WERI-Rb-1 (cell line): ENCODE data around the gene EML1.

Source experiments
- DNase-seq: peaks from one replicate; pipeline ENCODE4 v3.0.0-alpha.2; 2020
- H3K27ac ChIP-seq: fragments of 250-450 bp; sonication (Bioruptor Pico); 2 replicates; pipeline ENCODE4 v1.5.1; 2020; ENCODE audit warnings: mild to moderate bottlenecking, moderate library complexity
- H3K27me3 ChIP-seq: fragments of 250-450 bp; sonication (Bioruptor Pico); 2 replicates; pipeline ENCODE4 v1.5.1; 2021; ENCODE audit warnings: mild to moderate bottlenecking, low read depth, moderate library complexity; ENCODE audit not compliant: insufficient read depth, severe bottlenecking
- H3K36me3 ChIP-seq: fragments of 250-450 bp; sonication (Bioruptor Pico); 2 replicates; pipeline ENCODE4 v1.5.1; 2020; ENCODE audit warnings: mild to moderate bottlenecking, moderate library complexity
- H3K4me3 ChIP-seq: 2 replicates; pipeline ENCODE4 v1.5.1; 2011; ENCODE audit warnings: low read depth, mild to moderate bottlenecking, control low read depth, low read length
- H3K9me3 ChIP-seq: fragments of 250-450 bp; sonication (Bioruptor Pico); 2 replicates; pipeline ENCODE4 v1.5.1; 2021; ENCODE audit warnings: mild to moderate bottlenecking, moderate library complexity; ENCODE audit not compliant: severe bottlenecking
- TF ChIP-seq, protein P1 (sequence below): IDR thresholded peaks from 2 replicates; pipeline ENCODE4 v1.5.1; 2011; ENCODE audit warnings: low read depth, mild to moderate bottlenecking, control low read depth, inconsistent platforms, low read length

EML1 gene

DNA sequence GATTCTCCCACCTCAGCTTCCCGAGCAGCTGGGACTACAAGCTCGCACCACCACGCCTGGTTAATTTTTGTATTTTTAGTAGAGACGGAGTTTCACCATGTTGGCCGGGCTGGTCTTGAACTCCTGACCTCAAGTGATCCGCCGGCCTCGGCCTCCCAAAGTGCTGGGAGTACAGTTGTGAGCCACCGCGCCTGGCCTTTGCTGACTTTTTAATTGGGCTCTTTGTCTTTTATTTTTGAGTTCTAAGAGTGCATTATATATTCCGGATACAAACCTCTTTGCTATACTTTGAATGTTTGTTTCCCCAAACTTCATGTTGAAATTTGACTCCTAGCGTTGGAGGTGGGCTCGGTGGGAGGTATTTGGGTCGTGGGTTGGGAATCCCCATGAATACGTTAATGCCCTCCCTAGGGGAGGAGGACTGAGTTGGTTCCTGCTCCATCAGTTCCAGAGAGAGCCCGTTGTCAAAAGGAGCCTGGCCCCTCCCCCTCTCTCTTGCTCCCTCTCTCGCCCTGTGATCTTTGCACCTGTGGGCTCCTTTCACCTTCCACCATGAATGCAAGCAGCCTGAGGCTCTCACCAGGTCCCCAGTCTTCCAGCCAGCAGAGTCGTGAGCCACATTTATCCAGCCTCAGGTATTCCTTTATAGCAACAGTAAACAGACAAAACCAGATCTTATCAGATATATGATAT lies 168.8 kb downstream of the EML1 start:
- no peak overlapping the region for H3K4me3 ChIP-seq
- H3K9me3 ChIP-seq = no peaks in the 10 kb centered on the region
- H3K27ac ChIP-seq = no peak overlapping the region
- H3K36me3 ChIP-seq = no peaks in the 10 kb centered on the region
- no peaks in the 10 kb centered on the region for H3K27me3 ChIP-seq
- TF ChIP-seq, protein P1, sequence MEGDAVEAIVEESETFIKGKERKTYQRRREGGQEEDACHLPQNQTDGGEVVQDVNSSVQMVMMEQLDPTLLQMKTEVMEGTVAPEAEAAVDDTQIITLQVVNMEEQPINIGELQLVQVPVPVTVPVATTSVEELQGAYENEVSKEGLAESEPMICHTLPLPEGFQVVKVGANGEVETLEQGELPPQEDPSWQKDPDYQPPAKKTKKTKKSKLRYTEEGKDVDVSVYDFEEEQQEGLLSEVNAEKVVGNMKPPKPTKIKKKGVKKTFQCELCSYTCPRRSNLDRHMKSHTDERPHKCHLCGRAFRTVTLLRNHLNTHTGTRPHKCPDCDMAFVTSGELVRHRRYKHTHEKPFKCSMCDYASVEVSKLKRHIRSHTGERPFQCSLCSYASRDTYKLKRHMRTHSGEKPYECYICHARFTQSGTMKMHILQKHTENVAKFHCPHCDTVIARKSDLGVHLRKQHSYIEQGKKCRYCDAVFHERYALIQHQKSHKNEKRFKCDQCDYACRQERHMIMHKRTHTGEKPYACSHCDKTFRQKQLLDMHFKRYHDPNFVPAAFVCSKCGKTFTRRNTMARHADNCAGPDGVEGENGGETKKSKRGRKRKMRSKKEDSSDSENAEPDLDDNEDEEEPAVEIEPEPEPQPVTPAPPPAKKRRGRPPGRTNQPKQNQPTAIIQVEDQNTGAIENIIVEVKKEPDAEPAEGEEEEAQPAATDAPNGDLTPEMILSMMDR = no peak
- DNase-seq = no peak

DNA sequence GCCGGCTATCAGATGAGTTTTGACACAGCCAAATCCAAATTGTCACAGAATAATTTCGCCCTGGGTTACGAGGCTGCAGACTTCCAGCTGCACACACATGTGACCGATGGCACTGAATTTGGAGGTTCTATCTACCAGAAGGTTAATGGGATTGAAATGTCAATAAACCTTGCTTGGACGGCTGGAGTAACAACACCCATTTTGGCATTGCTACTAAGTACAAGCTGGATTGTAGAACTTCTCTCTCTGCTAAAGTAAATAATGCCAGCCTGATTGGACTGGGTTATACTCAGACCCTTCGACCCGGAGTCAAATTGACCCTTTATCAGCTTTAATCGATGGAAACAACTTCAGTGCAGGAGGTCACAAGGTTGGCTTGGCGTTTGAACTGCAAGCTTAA lies 171.8 kb downstream of the EML1 start:
- TF ChIP-seq, protein P1 = no peak

DNA sequence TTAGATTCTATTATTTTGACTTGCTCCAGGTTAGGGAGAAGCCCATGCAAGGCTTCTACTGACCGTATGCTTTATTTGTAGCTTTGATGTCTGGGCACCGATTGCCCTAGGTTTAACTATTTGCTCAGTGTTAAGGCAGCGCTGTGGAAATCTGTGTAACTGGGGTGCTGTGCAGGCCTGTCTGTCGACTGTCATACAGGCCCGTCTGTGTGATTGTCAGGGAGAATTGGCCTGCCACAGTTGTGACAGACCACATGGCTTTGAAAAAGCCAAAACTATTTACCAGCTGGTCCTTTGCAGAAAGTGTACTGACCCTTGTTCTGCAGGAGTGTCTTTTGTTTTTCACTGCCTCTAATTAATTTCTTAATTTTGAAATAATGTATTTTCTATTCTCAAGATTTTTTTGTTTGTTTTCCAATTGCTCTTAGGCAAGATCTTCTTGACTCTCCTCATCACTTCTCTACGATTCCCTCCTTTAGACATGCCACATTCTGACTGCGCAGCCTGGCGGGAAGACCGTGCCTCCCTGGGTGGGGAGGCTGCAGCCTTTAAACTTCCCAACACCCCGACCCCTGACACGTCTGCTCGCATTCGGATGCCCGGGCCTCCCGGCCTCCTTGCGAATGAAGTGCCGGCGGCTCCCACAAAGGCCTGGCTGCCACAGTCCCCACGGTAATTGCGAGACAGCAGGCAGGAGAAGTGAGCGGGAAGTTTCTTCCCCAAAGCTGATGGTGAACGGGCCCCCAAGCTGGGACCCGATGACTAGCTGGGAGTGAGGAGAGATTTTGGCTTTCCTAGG lies 173.0 kb downstream of the EML1 start:
- no peak overlapping the region for H3K27ac ChIP-seq
- peaks cover 5% of the 10 kb centered on the region for H3K9me3 ChIP-seq
- H3K4me3 ChIP-seq = no peak overlapping the region
- no peaks in the 10 kb centered on the region for H3K27me3 ChIP-seq
- no peaks in the 10 kb centered on the region for H3K36me3 ChIP-seq
- DNase-seq = no peak
- TF ChIP-seq, protein P1 = no peak

More for the DNA sequence above, 171.8 kb downstream of the EML1 start:
- no peak overlapping the region for H3K4me3 ChIP-seq
- H3K36me3 ChIP-seq = no peaks in the 10 kb centered on the region
- no peak overlapping the region for H3K27ac ChIP-seq
- H3K27me3 ChIP-seq = no peaks in the 10 kb centered on the region
- H3K9me3 ChIP-seq = no peaks in the 10 kb centered on the region
- no peak for DNase-seq

DNA sequence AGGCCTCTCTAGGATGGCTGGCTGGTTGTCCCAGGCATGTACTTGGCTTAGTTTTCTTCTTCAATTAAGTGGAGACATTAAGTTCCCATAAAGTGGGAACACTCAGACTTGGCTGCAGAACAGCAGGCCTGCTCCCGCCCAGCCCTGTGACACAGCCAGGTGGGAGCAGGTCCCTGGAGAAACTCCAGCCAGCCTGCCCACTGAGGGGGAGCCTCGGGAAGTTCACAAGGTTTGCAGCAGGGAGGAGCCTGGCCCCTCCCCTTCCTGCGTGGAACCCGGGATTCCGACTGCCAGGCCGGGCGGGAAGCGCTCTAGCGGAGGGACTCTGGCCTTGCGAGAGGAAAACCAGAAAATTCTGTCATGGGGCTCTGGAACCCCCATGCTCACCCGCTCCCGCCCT lies 173.7 kb downstream of the EML1 start:
- Histone ChIP-seq H3K27me3 (no peaks in the 10 kb centered on the region), H3K36me3 (no peaks in the 10 kb centered on the region), H3K9me3 (peaks cover 5% of the 10 kb centered on the region), H3K4me3 (no peak overlapping the region), H3K27ac (no peak overlapping the region)
- TF ChIP-seq, protein P1 = no peak
- DNase-seq = no peak

DNA sequence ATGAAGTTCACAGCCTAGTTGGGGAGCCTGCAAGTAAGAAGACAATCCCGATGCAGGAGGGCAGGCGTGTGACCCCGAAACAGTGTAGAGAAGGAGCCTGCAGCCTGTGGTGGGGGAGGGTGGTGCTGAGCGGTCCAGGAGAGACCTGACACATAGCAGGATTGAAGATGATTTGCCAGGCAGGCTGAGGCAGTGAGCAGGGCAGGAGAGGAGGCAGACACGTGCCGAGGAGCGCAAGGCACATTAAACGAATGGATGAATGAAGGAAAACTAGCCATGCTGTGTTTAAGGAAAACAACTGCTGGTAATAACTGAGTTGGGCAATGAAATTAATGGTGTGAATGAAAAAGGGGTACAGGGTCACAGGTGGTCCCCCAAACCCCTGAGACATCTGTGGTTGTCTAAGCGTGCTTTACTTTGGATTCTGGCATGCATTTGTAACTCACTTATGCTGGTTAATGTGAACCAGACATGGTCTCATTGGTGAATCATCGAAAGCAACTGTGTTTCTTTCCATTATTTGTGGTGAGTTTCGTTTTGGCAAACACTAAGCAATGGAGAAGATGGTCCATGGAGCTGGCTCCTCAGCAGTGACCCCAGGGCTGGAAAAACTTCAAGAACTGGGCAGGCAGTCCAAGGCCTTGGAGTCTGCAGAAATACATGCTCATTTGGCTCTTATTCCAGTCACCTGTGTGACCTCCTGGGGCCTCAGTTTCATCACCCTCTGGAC lies 175.1 kb downstream of the EML1 start:
- Histone ChIP-seq H3K27me3 (no peaks in the 10 kb centered on the region), H3K36me3 (no peaks in the 10 kb centered on the region; the same call in 1 of the 2 replicates), H3K4me3 (no peak overlapping the region), H3K9me3 (peaks cover 5% of the 10 kb centered on the region), H3K27ac (no peak overlapping the region)
- TF ChIP-seq, protein P1 = no peak
- no peak for DNase-seq
